Brain microvascular endothelial cell (primary cell): Measurements from ENCODE around the gene TMEM126A.
"Not testable (repeated sequence)": the region's sequence is repeated elsewhere in the genome, so short reads cannot be mapped to it uniquely, and the experiment has no call there.

Experiments used
- DNase-seq: peaks from one replicate; pipeline ENCODE4 v3.0.0-alpha.2; 2020
- H3K27ac ChIP-seq: fragments of 250-450 bp; sonication (Bioruptor Pico); 2 replicates; pipeline ENCODE4 v1.5.1; 2020; ENCODE audit warnings: mild to moderate bottlenecking, moderate library complexity
- H3K27me3 ChIP-seq: fragments of 250-450 bp; sonication (Bioruptor Pico); replicated peaks from 2 replicates; pipeline ENCODE4 v1.5.1; 2020; ENCODE audit warnings: mild to moderate bottlenecking
- H3K36me3 ChIP-seq: fragments of 250-450 bp; sonication (Bioruptor Pico); replicated peaks from 2 replicates; pipeline ENCODE4 v1.5.1; 2020; ENCODE audit warnings: mild to moderate bottlenecking
- H3K4me3 ChIP-seq: 2 replicates; pipeline ENCODE4 v1.5.1; 2011; ENCODE audit warnings: low read depth, mild to moderate bottlenecking, control low read depth, low read length, moderate library complexity
- in situ Hi-C: cut with HindIII; loops from 2 replicates; pipeline ENCODE4 v1.10.0; 2017; ENCODE audit warnings: low sequenced_read_pairs, low pct_ligation_motif_present
- TF ChIP-seq, protein P1 (sequence below): IDR thresholded peaks from 2 replicates; pipeline ENCODE4 v1.5.1; 2011; ENCODE audit warnings: low read depth, mild to moderate bottlenecking, moderate library complexity, low read length, control low read depth, inconsistent platforms; ENCODE audit errors: missing control alignments

Gene TMEM126A

DNA sequence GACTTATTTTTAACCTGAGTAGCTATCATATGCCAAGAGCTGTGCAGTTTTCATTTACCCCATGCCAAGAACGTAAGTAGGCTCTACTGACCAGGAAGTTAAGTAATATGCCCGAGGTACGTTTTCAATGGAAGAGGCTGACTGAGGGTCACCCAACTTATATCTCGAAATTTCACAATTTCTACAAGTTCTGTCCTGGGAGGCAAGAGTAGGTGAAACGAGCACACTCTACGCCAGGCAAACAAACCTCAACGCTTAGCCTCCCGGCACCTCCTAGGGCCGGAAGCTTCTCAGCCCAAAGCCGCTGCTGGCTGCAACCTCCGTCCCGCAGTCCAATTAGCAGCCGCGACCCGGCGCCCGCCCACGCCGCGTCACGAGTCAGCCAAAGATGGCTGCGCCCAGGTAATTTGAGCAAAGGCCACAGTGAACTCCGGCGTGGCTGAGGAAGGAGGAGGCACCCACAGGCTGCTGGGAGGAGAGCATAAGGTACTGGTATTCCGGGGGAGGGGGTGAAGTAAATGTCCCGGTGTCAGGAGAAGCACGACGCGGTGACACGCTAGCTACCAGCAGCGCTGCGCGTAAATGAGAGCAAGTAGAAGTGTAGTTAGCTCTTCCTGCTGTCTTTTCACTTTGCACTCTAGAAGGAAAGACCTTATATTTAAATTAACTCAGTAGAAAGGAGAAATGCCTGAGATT is at the start of gene TMEM126A:
Gene TMEM126A (plus strand): TSS at position 364 of the 696 bp plus-strand sequence. CDS start 2,289 bp downstream, outside the sequence.
- TF ChIP-seq, protein P1, sequence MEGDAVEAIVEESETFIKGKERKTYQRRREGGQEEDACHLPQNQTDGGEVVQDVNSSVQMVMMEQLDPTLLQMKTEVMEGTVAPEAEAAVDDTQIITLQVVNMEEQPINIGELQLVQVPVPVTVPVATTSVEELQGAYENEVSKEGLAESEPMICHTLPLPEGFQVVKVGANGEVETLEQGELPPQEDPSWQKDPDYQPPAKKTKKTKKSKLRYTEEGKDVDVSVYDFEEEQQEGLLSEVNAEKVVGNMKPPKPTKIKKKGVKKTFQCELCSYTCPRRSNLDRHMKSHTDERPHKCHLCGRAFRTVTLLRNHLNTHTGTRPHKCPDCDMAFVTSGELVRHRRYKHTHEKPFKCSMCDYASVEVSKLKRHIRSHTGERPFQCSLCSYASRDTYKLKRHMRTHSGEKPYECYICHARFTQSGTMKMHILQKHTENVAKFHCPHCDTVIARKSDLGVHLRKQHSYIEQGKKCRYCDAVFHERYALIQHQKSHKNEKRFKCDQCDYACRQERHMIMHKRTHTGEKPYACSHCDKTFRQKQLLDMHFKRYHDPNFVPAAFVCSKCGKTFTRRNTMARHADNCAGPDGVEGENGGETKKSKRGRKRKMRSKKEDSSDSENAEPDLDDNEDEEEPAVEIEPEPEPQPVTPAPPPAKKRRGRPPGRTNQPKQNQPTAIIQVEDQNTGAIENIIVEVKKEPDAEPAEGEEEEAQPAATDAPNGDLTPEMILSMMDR, result no peak
- peak within 1 kb of the TSS; percentile 77 for H3K27ac ChIP-seq
- in situ Hi-C loops, result no loop called here
- peak; percentile 79 for DNase-seq
- peak within 1 kb of the TSS; percentile 91 for H3K4me3 ChIP-seq
- H3K27me3 ChIP-seq, result no peaks in the 10 kb centered on the region
- H3K36me3 ChIP-seq, result no peaks in the 10 kb centered on the region

DNA sequence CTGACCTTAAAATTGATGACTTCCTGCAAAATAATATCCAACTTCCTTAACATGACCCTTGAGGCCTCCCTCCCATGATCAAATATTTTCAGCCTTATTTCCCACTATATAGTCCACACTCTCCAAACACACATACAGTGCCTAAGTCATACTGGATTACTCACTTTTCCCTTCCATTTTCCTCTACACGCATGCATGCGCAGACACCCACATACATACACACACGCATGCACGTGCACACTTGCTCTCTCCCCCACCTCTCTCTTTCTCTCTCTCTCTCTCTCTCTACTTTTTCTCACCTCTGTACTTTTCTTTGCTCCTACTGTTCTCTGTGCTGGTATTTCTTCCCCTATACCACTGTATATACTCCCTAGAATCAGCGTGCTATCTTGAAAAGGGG is 48.7 kb upstream of the TMEM126A start:
- no peak overlapping the region for H3K27ac ChIP-seq
- H3K36me3 ChIP-seq, result no peaks in the 10 kb centered on the region
- H3K27me3 ChIP-seq, result no peaks in the 10 kb centered on the region
- TF ChIP-seq, protein P1, result no peak
- DNase-seq, result no peak
- in situ Hi-C loops, result no loop called here
- no peak overlapping the region for H3K4me3 ChIP-seq

DNA sequence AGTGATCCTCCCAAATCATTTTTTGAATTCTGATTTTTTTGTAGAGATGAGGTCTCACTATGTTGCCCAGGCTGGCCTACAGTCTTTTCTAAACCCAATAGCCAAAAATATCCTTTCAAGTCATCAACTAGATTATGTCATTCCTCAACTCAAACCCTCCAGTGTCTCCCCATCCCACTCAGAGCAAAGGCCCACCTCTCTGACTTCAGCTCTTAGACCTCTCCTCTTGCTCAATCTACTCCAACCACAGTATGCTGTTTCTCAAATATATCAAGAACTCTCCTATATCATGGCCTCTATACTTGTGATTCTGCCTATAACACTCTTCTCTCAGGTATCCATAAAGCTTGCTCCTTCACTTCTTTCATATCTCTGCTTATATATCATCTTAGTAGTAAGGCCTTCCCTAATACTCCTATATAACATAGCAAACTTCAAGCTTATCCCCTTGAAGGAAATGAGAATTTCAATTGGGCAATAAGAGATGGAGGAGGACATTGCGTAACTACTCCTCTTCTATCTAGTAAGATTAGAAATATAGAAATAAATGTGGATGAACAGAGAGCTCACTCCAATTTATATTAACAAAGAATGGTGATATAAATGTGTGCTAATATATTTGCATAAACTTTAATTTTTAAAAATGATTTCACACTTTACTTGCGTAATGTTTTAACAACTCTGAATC is 45.1 kb upstream of the TMEM126A start:
- no peak for DNase-seq
- Histone ChIP-seq H3K36me3 (no peaks in the 10 kb centered on the region), H3K4me3 (no peak overlapping the region), H3K27ac (no peak overlapping the region), H3K27me3 (no peaks in the 10 kb centered on the region)
- in situ Hi-C loops, result no loop called here
- TF ChIP-seq, protein P1, result no peak

DNA sequence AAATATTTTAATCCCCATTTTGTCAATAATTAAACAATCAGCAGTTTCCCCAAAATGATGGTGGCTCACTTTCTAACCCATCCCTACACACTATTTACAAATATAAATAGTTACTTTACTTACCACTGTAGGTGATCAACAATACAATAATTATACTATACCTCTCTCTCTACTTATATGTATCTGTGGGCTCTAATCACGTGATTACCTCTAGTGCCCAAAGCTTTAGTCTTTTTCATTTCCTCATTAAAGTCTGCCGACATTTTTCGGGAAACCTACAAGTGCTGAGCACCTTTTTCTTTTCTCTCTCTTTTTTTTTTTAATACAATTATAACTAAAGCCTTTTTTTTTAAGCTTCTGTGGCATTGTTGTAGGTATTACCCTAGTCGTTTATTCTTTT is 44.5 kb upstream of the TMEM126A start:
- H3K27ac ChIP-seq, result no peak overlapping the region
- TF ChIP-seq, protein P1, result no peak
- no peaks in the 10 kb centered on the region for H3K36me3 ChIP-seq
- no peak overlapping the region for H3K4me3 ChIP-seq
- no peaks in the 10 kb centered on the region for H3K27me3 ChIP-seq
- in situ Hi-C loops, result no loop called here
- DNase-seq, result no peak

DNA sequence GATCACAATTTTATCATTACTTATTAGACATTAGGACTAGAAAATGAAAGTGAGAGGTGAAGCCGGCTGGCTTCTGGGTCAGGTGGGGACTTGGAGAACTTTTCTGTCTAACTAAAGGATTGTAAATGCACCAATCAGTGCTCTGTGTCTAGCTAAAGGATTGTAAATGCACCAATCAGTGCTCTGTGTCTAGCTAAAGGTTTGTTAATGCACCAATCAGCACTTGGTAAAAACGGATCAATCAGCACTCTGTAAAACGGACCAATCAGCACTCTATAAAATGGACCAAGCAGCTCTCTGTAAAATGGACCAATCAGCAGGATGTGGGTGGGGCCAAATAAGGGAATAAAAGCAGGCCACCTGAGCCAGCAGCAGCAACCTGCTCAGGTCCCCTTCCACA is 41.5 kb upstream of the TMEM126A start:
- in situ Hi-C loops, result not testable (repeated sequence)

DNA sequence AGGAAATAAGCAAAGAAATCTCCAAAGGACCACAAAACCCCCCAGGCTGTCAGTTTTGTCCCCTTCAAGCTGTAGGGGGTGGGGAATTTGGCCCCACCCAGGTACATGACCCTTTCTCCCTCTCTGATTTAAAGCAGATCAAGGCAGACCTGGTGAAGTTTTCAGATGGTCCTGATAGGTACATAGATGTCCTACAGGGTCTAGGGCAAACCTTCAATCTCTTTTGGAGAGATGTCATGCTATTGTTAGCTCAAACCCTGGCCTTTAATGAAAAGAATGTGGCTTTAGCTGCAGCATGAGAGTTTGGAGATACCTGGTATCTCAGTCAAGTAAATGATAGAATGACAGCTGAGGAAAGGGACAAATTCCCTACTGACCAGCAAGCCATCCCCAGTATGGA is 39.1 kb upstream of the TMEM126A start:
- DNase-seq, in situ Hi-C loops, H3K36me3 ChIP-seq, H3K27me3 ChIP-seq, H3K4me3 ChIP-seq, H3K27ac ChIP-seq: not testable (repeated sequence)

More for the DNA sequence above, 41.5 kb upstream of the TMEM126A start:
- not testable (repeated sequence) for DNase-seq, H3K4me3 ChIP-seq, H3K27me3 ChIP-seq, H3K36me3 ChIP-seq, H3K27ac ChIP-seq

DNA sequence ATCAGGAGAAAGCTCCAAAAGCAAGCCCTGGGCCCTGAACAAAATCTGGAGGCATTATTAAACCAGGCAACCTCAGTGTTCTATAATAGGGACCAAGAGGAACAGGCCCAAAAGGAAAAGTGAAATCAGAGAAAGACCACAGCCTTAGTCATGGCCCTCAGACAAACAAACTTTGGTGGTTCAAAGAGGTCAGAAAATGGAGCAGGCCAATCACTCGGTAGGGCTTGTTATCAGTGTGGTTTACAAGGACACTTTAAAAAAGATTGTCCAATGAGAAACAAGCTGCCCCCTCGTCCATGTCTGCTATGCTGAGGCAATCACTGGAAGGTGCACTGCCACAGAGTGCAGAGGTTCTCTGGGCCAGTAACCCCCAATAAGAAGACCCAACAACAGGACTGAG is 38.5 kb upstream of the TMEM126A start:
- in situ Hi-C loops, H3K27me3 ChIP-seq, H3K4me3 ChIP-seq, H3K36me3 ChIP-seq, H3K27ac ChIP-seq: not testable (repeated sequence)
- peak; percentile 7 for DNase-seq

DNA sequence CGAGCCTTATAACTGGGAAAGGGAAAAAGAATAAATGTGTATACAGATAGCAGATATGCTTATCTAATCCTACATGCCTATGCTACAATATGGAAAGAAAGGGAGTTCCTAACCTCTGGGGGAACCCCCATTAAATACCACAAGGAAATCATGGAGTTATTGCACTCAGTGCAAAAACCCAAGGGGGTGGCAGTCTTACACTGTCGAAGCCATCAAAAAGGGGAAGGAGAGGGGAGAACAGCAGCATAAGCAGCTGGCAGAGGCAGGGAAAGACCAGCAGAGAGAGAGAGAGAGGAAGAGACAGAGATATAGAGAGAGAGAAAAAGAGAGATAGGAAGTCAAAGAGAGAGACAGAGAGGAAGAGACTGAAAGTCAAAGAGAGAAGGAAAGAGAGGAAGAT is 36.1 kb upstream of the TMEM126A start:
- H3K27me3 ChIP-seq, H3K4me3 ChIP-seq, H3K27ac ChIP-seq, DNase-seq, in situ Hi-C loops, H3K36me3 ChIP-seq: not testable (repeated sequence)
